ENCODE data around the gene TUBA4A. TPM values are rescaled to one million over a fixed set of nuclear protein-coding genes. Genes with fewer than 3 reads are reported as not detected.

Gene TUBA4A
- total RNA-seq, 2 experiments from 2014 or later = 219 to 229 TPM

- ChIA-PET POLR2A (interaction anchor here (0.7 to 6.5 kb wide), 11 partner anchors 17 to 110 kb away, joined by 3 to 85 read pairs (median 10); partner anchors contain the start of genes ANKZF1, ATG9A, CNPPD1 and DNPEP), CTCF (interaction anchor here (0.6 to 14.1 kb wide), 25 partner anchors 12 to 298 kb away, joined by 3 to 252 read pairs (median 5); partner anchors contain the start of genes ANKZF1, ATG9A, CNPPD1 and GLB1L)
- peak overlapping the region; percentile 70 for H3K4me3 Mint-ChIP-seq
- H3K27me3 Mint-ChIP-seq = no peaks in the 10 kb centered on the region
- H3K36me3 Mint-ChIP-seq = peaks cover 16% of the 10 kb centered on the region
- intact Hi-C loops (cut with micrococcal nuclease) = loop anchor here (2.0 kb wide), 2 partner anchors 381 to 1007 kb away; partner anchors contain the start of genes AAMP and PNKD
- peak; percentile 86 for DNase-seq
- peaks cover 42% of the 10 kb centered on the region for H3K4me1 Mint-ChIP-seq (ENCODE audit: low read depth)
- H3K9me3 Mint-ChIP-seq = no peaks in the 10 kb centered on the region
- H3K27ac Mint-ChIP-seq = peak overlapping the region; percentile 95
Observed at GRCh38 chr2:219277703-219278654, 24.3 kb upstream of the TUBA4A start.

GRCh38 chr2:219274361-219274921, 20.7 kb upstream of the TUBA4A start:
- no peaks in the 10 kb centered on the region for H3K36me3 Mint-ChIP-seq
- intact Hi-C loops (cut with micrococcal nuclease) = no loop called here
- DNase-seq = no peak
- H3K27me3 Mint-ChIP-seq = no peaks in the 10 kb centered on the region
- H3K27ac Mint-ChIP-seq = no peak overlapping the region
- H3K9me3 Mint-ChIP-seq = no peaks in the 10 kb centered on the region
- ChIA-PET CTCF (interaction anchor here (0.6 to 14.1 kb wide), 3 partner anchors 13 to 164 kb away, joined by 3 to 252 read pairs (median 5); no protein-coding TSS in a partner anchor), POLR2A (no interaction called here)
- peaks cover 19% of the 10 kb centered on the region for H3K4me1 Mint-ChIP-seq (ENCODE audit: low read depth)
- H3K4me3 Mint-ChIP-seq = no peak overlapping the region

GRCh38 chr2:219273937-219274336, 20.2 kb upstream of the TUBA4A start:
- Mint-ChIP-seq H3K4me3 (no peak overlapping the region), H3K36me3 (no peaks in the 10 kb centered on the region), H3K27ac (no peak overlapping the region), H3K4me1 (ENCODE audit: low read depth) (peaks cover 19% of the 10 kb centered on the region), H3K9me3 (no peaks in the 10 kb centered on the region), H3K27me3 (no peaks in the 10 kb centered on the region)
- POLR2A ChIA-PET = no interaction called here
- CTCF ChIA-PET = interaction anchor here (1.6 to 14.1 kb wide), 2 partner anchors 13 to 19 kb away, joined by 5 to 252 read pairs; no protein-coding TSS in a partner anchor
- no peak for DNase-seq
- intact Hi-C loops (cut with micrococcal nuclease) = no loop called here

- Mint-ChIP-seq H3K27ac (no peak overlapping the region), H3K9me3 (no peaks in the 10 kb centered on the region), H3K27me3 (no peaks in the 10 kb centered on the region), H3K4me1 (ENCODE audit: low read depth) (peaks cover 10% of the 10 kb centered on the region), H3K36me3 (no peaks in the 10 kb centered on the region), H3K4me3 (no peak overlapping the region)
- no peak for DNase-seq
- CTCF ChIA-PET = interaction anchor here (1.0 to 14.1 kb wide), 2 partner anchors 18 to 20 kb away, joined by 4 to 252 read pairs; no protein-coding TSS in a partner anchor
- POLR2A ChIA-PET = no interaction called here
- intact Hi-C loops (cut with micrococcal nuclease) = no loop called here
Observed at GRCh38 chr2:219272995-219273394, 19.3 kb upstream of the TUBA4A start.

GRCh38 chr2:219272356-219272755, 18.6 kb upstream of the TUBA4A start:
- no peak for DNase-seq
- Mint-ChIP-seq H3K4me1 (ENCODE audit: low read depth) (peaks cover 3% of the 10 kb centered on the region), H3K4me3 (no peak overlapping the region), H3K27me3 (no peaks in the 10 kb centered on the region), H3K9me3 (no peaks in the 10 kb centered on the region), H3K36me3 (no peaks in the 10 kb centered on the region), H3K27ac (no peak overlapping the region)
- POLR2A ChIA-PET = no interaction called here
- CTCF ChIA-PET = interaction anchor here (1.0 kb wide), 1 partner anchor 18 kb away, joined by 4 read pairs; no protein-coding TSS in a partner anchor
- intact Hi-C loops (cut with micrococcal nuclease) = no loop called here

- DNase-seq = no peak
- H3K27me3 Mint-ChIP-seq = no peaks in the 10 kb centered on the region
- H3K4me1 Mint-ChIP-seq (ENCODE audit: low read depth) = no peaks in the 10 kb centered on the region
- CTCF ChIA-PET = interaction anchor here (1.2 kb wide), 1 partner anchor 24 kb away, joined by 3 read pairs; no protein-coding TSS in a partner anchor
- no peaks in the 10 kb centered on the region for H3K9me3 Mint-ChIP-seq
- H3K36me3 Mint-ChIP-seq = no peaks in the 10 kb centered on the region
- no peak overlapping the region for H3K4me3 Mint-ChIP-seq
- intact Hi-C loops (cut with micrococcal nuclease) = no loop called here
- POLR2A ChIA-PET = interaction anchor here (0.9 kb wide), 1 partner anchor 17 kb away, joined by 3 read pairs; the partner anchor contains the start of gene TUBA4A
- no peak overlapping the region for H3K27ac Mint-ChIP-seq
Observed at GRCh38 chr2:219271021-219271420, 17.3 kb upstream of the TUBA4A start.

- CTCF ChIA-PET = interaction anchor here (1.2 to 1.3 kb wide), 2 partner anchors 9 to 25 kb away, joined by 3 to 5 read pairs; partner anchors contain the start of gene DNAJB2
- no peak for DNase-seq
- Mint-ChIP-seq H3K9me3 (no peaks in the 10 kb centered on the region), H3K27ac (no peak overlapping the region), H3K4me3 (no peak overlapping the region), H3K27me3 (no peaks in the 10 kb centered on the region), H3K36me3 (no peaks in the 10 kb centered on the region), H3K4me1 (ENCODE audit: low read depth) (no peaks in the 10 kb centered on the region)
- intact Hi-C loops (cut with micrococcal nuclease) = no loop called here
- POLR2A ChIA-PET = interaction anchor here (0.5 to 1.2 kb wide), 3 partner anchors 13 to 78 kb away, joined by 3 read pairs; no protein-coding TSS in a partner anchor
Observed at GRCh38 chr2:219270055-219270372, 16.3 kb upstream of the TUBA4A start.

GRCh38 chr2:219269362-219270054, 15.8 kb upstream of the TUBA4A start:
- no peak overlapping the region for H3K4me3 Mint-ChIP-seq
- no peaks in the 10 kb centered on the region for H3K4me1 Mint-ChIP-seq (ENCODE audit: low read depth)
- H3K36me3 Mint-ChIP-seq = no peaks in the 10 kb centered on the region
- H3K9me3 Mint-ChIP-seq = no peaks in the 10 kb centered on the region
- H3K27ac Mint-ChIP-seq = no peak overlapping the region
- ChIA-PET POLR2A (interaction anchor here (0.5 to 1.2 kb wide), 2 partner anchors 12 to 20 kb away, joined by 3 read pairs; no protein-coding TSS in a partner anchor), CTCF (interaction anchor here (1.2 to 1.3 kb wide), 2 partner anchors 10 to 25 kb away, joined by 3 to 5 read pairs; partner anchors contain the start of gene DNAJB2)
- DNase-seq = no peak
- no peaks in the 10 kb centered on the region for H3K27me3 Mint-ChIP-seq
- intact Hi-C loops (cut with micrococcal nuclease) = no loop called here

- no peak for DNase-seq
- H3K4me3 Mint-ChIP-seq = no peak overlapping the region
- no peaks in the 10 kb centered on the region for H3K36me3 Mint-ChIP-seq
- ChIA-PET CTCF (no interaction called here), POLR2A (no interaction called here)
- no peaks in the 10 kb centered on the region for H3K27me3 Mint-ChIP-seq
- no peak overlapping the region for H3K27ac Mint-ChIP-seq
- no peaks in the 10 kb centered on the region for H3K9me3 Mint-ChIP-seq
- H3K4me1 Mint-ChIP-seq (ENCODE audit: low read depth) = no peaks in the 10 kb centered on the region
- intact Hi-C loops (cut with micrococcal nuclease) = no loop called here
Observed at GRCh38 chr2:219268294-219268693, 14.6 kb upstream of the TUBA4A start.

GRCh38 chr2:219266886-219267285, 13.2 kb upstream of the TUBA4A start:
- ChIA-PET CTCF (interaction anchor here (1.3 kb wide), 1 partner anchor 11 kb away, joined by 4 read pairs; no protein-coding TSS in a partner anchor), POLR2A (no interaction called here)
- Mint-ChIP-seq H3K4me1 (ENCODE audit: low read depth) (no peaks in the 10 kb centered on the region), H3K36me3 (no peaks in the 10 kb centered on the region), H3K4me3 (no peak overlapping the region), H3K27me3 (no peaks in the 10 kb centered on the region), H3K27ac (no peak overlapping the region), H3K9me3 (no peaks in the 10 kb centered on the region)
- intact Hi-C loops (cut with micrococcal nuclease) = no loop called here
- DNase-seq = no peak

GRCh38 chr2:219266232-219266631, 12.5 kb upstream of the TUBA4A start:
- Mint-ChIP-seq H3K4me3 (no peak overlapping the region), H3K27me3 (peaks cover 1% of the 10 kb centered on the region), H3K36me3 (no peaks in the 10 kb centered on the region), H3K9me3 (no peaks in the 10 kb centered on the region), H3K27ac (no peak overlapping the region), H3K4me1 (ENCODE audit: low read depth) (no peaks in the 10 kb centered on the region)
- no peak for DNase-seq
- intact Hi-C loops (cut with micrococcal nuclease) = no loop called here
- ChIA-PET CTCF (interaction anchor here (0.9 to 1.3 kb wide), 2 partner anchors 12 to 33 kb away, joined by 4 read pairs; no protein-coding TSS in a partner anchor), POLR2A (interaction anchor here (1.9 kb wide), 1 partner anchor 12 kb away, joined by 6 read pairs; the partner anchor contains the start of gene TUBA4A)
